A549 (cell line): ENCODE data around the gene GPBP1.
A peak's percentile ranks its signal among the peaks of the same experiment; 100 is the strongest.

Source experiments
- EHMT2 ChIP-seq: fragments of 200-600 bp; sonication (generic); IDR thresholded peaks from 2 replicates; pipeline ENCODE4 v1.6.1; 2016; ENCODE audit warnings: antibody characterized with exemption, low read depth, mild to moderate bottlenecking, moderate library complexity
- HDAC2 ChIP-seq: fragments of 200-600 bp; sonication (generic); IDR thresholded peaks from 2 replicates; pipeline ENCODE4 v1.6.1; 2016
- NFE2L2 ChIP-seq: fragments of 150-350 bp; conservative IDR thresholded peaks from 2 replicates; pipeline ENCODE4 v1.6.1; 2014; ENCODE audit warnings: low read length
- NR3C1 ChIP-seq: fragments of >200 bp; sonication (Bioruptor Twin); formaldehyde crosslinking; IDR thresholded peaks from 3 replicates; pipeline ENCODE4 v1.6.1; 2017
- POLR2A ChIP-seq: IDR thresholded peaks from 2 replicates; pipeline ENCODE4 v1.6.1; 2012; ENCODE audit warnings: mild to moderate bottlenecking, low read length
- RFX5 ChIP-seq: fragments of 450-650 bp; IDR thresholded peaks from 2 replicates; pipeline ENCODE4 v1.7.1; 2014; ENCODE audit warnings: antibody characterized with exemption, mild to moderate bottlenecking, moderate library complexity
- USF2 ChIP-seq: fragments of 450-650 bp; IDR thresholded peaks from 2 replicates; pipeline ENCODE4 v1.6.1; 2014; ENCODE audit warnings: antibody characterized with exemption
- TF ChIP-seq, protein P1 (sequence below): IDR thresholded peaks from 2 replicates; pipeline ENCODE4 v1.6.1; 2012

DNA sequence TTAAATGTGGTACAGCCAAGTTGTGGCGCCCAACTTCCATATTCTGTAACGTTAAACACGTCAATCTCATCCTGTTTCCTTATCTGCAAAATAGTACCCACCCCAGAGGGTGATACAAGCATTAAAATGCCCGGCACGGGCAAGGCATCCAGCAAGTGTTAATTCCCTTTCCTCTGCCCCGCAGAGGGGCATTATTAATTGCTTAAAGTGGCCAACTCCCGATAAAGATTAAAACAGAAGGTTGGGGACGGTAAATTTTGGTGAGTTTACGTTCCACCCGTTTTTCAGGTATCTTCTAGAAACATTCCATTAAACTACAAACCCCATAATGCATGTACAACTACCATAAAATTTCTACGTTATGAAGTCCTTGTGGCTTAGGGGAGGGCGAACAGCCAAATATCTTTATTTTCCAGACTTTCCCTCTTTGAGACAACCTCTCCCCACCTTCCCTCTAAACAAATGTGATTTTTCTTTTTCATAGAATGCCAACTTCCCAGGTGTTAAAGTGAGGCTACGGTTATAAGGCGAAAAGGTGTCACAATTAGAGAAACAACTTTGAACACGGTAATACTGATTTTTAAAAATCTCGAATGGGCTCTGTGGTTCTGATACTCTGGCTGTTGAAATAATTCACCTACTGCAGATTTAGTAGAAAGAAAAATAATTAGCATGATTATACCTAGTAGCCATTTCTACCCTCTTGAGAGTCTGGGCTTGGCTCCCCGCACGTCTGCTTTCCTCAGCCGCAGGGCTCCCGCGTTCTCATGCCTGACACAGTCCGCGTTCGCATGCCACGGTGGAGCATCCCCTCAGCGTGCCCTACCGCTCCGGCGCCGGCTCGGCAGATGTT lies 1.2 kb upstream of the GPBP1 start:
- TF ChIP-seq NFE2L2: no peak
- no peak for TF ChIP-seq POLR2A
- TF ChIP-seq RFX5: no peak
- no peak for TF ChIP-seq NR3C1
- no peak for TF ChIP-seq HDAC2
- TF ChIP-seq USF2: no peak
- TF ChIP-seq, protein P1, sequence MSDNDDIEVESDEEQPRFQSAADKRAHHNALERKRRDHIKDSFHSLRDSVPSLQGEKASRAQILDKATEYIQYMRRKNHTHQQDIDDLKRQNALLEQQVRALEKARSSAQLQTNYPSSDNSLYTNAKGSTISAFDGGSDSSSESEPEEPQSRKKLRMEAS: 0 out of 2 replicates have a peak, but pooled peaks have one; percentile 23
- no peak for TF ChIP-seq EHMT2
